Naive B cell (primary cell): Measurements from ENCODE around the gene ABCB8. TPM values are rescaled to one million over a fixed set of nuclear protein-coding genes. Genes with fewer than 3 reads are reported as not detected.
A peak's percentile ranks its signal among the peaks of the same experiment; 100 is the strongest.

Experiments used
- ATAC-seq, 2 donors: fragments of 150-1000 bp; cut with Tn5 transposase; 2 replicates each; pipeline ENCODE4 v1.10.0; 2021; ENCODE audit warnings: low read depth in 2 of 2, mild to moderate bottlenecking in 2 of 2, moderate library complexity in 2 of 2
- DNase-seq: peaks from one replicate; pipeline ENCODE4 v3.0.0; 2022
- H3K27ac Mint-ChIP-seq, 6 donors: one replicate each; pipeline ENCODE4 v1.8.0; 2020 to 2022; ENCODE audit warnings: mild to moderate bottlenecking in 6 of 6, mixed read lengths in 6 of 6, moderate library complexity in 5 of 6, inconsistent platforms in 2 of 6
- H3K27me3 Mint-ChIP-seq, 3 donors: one replicate each; pipeline ENCODE4 v1.8.0; 2021 to 2022; ENCODE audit warnings: mixed read lengths in 3 of 3, mild to moderate bottlenecking in 1 of 3
- H3K36me3 Mint-ChIP-seq, 2 donors: one replicate each; pipeline ENCODE4 v1.8.0; 2020 to 2022; ENCODE audit warnings: mixed read lengths in 2 of 2, inconsistent platforms in 1 of 2, mild to moderate bottlenecking in 1 of 2
- H3K4me1 Mint-ChIP-seq, 3 donors: one replicate each; pipeline ENCODE4 v1.8.0; 2020 to 2022; ENCODE audit warnings: mixed read lengths in 3 of 3, inconsistent platforms in 1 of 3, mild to moderate bottlenecking in 1 of 3, moderate library complexity in 1 of 3
- H3K4me3 Mint-ChIP-seq, 8 donors: one replicate each; pipeline ENCODE4 v1.8.0; 2020 to 2022; ENCODE audit warnings: mild to moderate bottlenecking in 8 of 8, mixed read lengths in 8 of 8, moderate library complexity in 8 of 8, inconsistent platforms in 2 of 8
- H3K9me3 Mint-ChIP-seq, 7 donors: one replicate each; pipeline ENCODE4 v1.8.0; 2020 to 2022; ENCODE audit warnings: mixed read lengths in 7 of 7, mild to moderate bottlenecking in 5 of 7, inconsistent platforms in 2 of 7, moderate library complexity in 1 of 7
- polyA plus RNA-seq, 6 donors: library from polyadenylated mRNA; unstranded; fragments of 300-500 nt; fragmentation: Illumina TruSeq; gene quantifications; one replicate each; pipeline ENCODE4 v1.2.3, GENCODE V29; 2021; ENCODE audit warnings: low read depth in 6 of 6

Gene ABCB8
- polyA plus RNA-seq, 6 donors from 2014 or later: 18.4 to 32.4 (median 23.4) TPM

- no peak overlapping the region for H3K27ac Mint-ChIP-seq
- peaks cover 0 to 13% of the 10 kb centered on the region in 2 donors for H3K36me3 Mint-ChIP-seq
- no peak for ATAC-seq
- peaks cover 5 to 27% (median 23%) of the 10 kb centered on the region in 3 donors for H3K27me3 Mint-ChIP-seq
- peaks cover 0 to 6% (median 0%) of the 10 kb centered on the region in 3 donors for H3K4me1 Mint-ChIP-seq
- DNase-seq: no peak
- no peaks in the 10 kb centered on the region for H3K9me3 Mint-ChIP-seq
- H3K4me3 Mint-ChIP-seq: no peak overlapping the region
Observed at GRCh38 chr7:151048911-151049463, 20.7 kb downstream of the ABCB8 start.

- peaks cover 0 to 19% of the 10 kb centered on the region in 2 donors for H3K36me3 Mint-ChIP-seq
- H3K27ac Mint-ChIP-seq: no peak overlapping the region
- peak; percentile 35 for DNase-seq
- peaks cover 0 to 6% (median 0%) of the 10 kb centered on the region in 3 donors for H3K4me1 Mint-ChIP-seq
- no peak overlapping the region for H3K4me3 Mint-ChIP-seq
- peaks cover 5 to 28% (median 27%) of the 10 kb centered on the region in 3 donors for H3K27me3 Mint-ChIP-seq
- peak; percentile 70 to 74 for ATAC-seq
- no peaks in the 10 kb centered on the region for H3K9me3 Mint-ChIP-seq
Observed at GRCh38 chr7:151051108-151051507, 22.9 kb downstream of the ABCB8 start.

GRCh38 chr7:151053096-151053495 lies 24.8 kb downstream of the ABCB8 start:
- peaks cover 9 to 19% (median 12%) of the 10 kb centered on the region in 3 donors for H3K4me1 Mint-ChIP-seq
- no peak overlapping the region for H3K27ac Mint-ChIP-seq
- H3K4me3 Mint-ChIP-seq: no peak overlapping the region
- no peaks in the 10 kb centered on the region for H3K9me3 Mint-ChIP-seq
- peaks cover 0 to 19% of the 10 kb centered on the region in 2 donors for H3K36me3 Mint-ChIP-seq
- ATAC-seq (no peak), DNase-seq (no peak)
- peaks cover 5 to 28% (median 27%) of the 10 kb centered on the region in 3 donors for H3K27me3 Mint-ChIP-seq

- Mint-ChIP-seq H3K36me3 (peaks cover 0 to 19% of the 10 kb centered on the region in 2 donors), H3K27ac (no peak overlapping the region), H3K9me3 (no peaks in the 10 kb centered on the region), H3K4me1 (peaks cover 12 to 25% (median 18%) of the 10 kb centered on the region in 3 donors), H3K27me3 (peaks cover 5 to 28% (median 27%) of the 10 kb centered on the region in 3 donors), H3K4me3 (no peak overlapping the region)
- ATAC-seq (no peak), DNase-seq (no peak)
Observed at GRCh38 chr7:151053751-151054150, 25.5 kb downstream of the ABCB8 start.

DNA sequence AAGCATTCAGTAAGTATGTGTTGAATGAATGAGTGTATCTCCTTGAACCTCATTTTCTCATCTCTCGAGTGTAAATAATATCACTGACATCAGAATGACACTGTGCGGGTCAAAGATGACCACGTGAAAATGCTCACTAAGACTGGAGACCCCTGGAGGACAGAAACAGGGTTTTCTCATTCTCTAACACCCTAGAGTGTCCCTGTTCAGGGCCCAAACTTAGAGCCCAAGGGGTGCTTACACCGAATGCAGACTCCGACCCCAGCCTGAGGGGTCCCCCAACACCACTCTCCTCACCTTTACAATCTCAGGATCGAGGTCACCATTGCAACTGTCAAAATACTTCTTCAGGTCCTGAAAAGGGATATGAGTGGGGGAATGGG lies 28.0 kb downstream of the ABCB8 start:
- H3K27me3 Mint-ChIP-seq: peaks cover 5 to 19% (median 16%) of the 10 kb centered on the region in 3 donors
- H3K4me1 Mint-ChIP-seq: peaks cover 24 to 37% (median 35%) of the 10 kb centered on the region in 3 donors
- ATAC-seq (no peak), DNase-seq (no peak)
- peak overlapping the region in 2 of 6 donors; percentile 19 to 37 for H3K27ac Mint-ChIP-seq
- H3K36me3 Mint-ChIP-seq: peaks cover 0 to 19% of the 10 kb centered on the region in 2 donors
- no peaks in the 10 kb centered on the region for H3K9me3 Mint-ChIP-seq
- peak overlapping the region; percentile 9 to 97 (median 93) for H3K4me3 Mint-ChIP-seq

GRCh38 chr7:151056666-151057505 lies 28.6 kb downstream of the ABCB8 start:
- H3K27me3 Mint-ChIP-seq: peaks cover 5 to 19% (median 10%) of the 10 kb centered on the region in 3 donors
- peaks cover 0 to 19% of the 10 kb centered on the region in 2 donors for H3K36me3 Mint-ChIP-seq
- ATAC-seq (no peak), DNase-seq (no peak)
- peaks cover 30 to 43% (median 41%) of the 10 kb centered on the region in 3 donors for H3K4me1 Mint-ChIP-seq
- H3K27ac Mint-ChIP-seq: peak overlapping the region in 4 of 6 donors; percentile 52 to 92 (median 79)
- no peaks in the 10 kb centered on the region for H3K9me3 Mint-ChIP-seq
- peak overlapping the region; percentile 90 to 97 (median 95) for H3K4me3 Mint-ChIP-seq

GRCh38 chr7:151057506-151057988 lies 29.3 kb downstream of the ABCB8 start, which contains the start of gene CDK5:
CDK5 (minus strand) TSS chr7:151057897; CDS start chr7:151057848, 49 bp downstream.
- Mint-ChIP-seq H3K36me3 (peaks cover 0 to 15% of the 10 kb centered on the region in 2 donors), H3K4me3 (peak within 1 kb of the TSS; percentile 90 to 97 (median 95)), H3K27ac (peak within 1 kb of the TSS; percentile 87 to 98 (median 95)), H3K4me1 (peaks cover 32 to 43% (median 40%) of the 10 kb centered on the region in 3 donors), H3K27me3 (peaks cover 3 to 14% (median 3%) of the 10 kb centered on the region in 3 donors), H3K9me3 (no peaks in the 10 kb centered on the region)
- ATAC-seq: peak; percentile 3 to 4
- no peak for DNase-seq

DNA sequence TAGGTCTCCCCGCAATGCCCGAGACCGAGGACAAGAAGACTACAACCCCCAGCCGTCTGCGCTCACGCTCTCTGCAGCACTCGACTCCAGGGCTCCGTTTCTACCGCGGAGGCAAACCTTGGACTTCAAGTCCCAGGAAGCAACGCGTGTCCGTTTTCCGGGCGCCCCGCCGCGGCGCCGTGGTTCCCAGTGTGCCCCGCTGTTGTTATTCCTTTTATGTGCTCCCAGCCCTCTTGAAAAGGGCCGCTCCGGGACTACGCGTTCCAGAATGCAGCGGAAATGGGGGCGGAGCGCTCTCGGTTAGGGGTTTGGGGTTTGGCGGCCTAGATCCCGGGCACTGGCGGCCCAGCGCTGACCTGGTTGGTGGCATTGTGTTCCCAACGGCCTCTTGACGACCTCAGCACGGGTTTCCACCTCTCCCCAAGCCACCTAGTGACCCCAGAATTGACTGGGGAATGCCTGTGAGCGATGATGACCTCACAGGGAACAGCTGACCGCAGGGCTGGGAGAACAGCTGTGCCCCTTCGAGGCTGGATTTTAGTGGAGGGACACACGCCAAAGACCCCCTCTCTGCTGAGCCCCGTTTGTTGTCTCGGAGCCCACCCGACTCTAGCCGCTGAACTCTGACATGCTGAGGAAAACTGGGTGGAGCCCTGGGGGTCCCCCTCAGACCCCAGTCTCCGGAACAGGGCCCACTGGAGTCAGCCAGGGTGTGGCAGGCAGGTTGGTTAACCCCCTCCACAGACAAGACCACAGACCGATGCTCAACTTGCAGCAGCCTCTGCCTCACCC lies 29.9 kb downstream of the ABCB8 start:
- H3K9me3 Mint-ChIP-seq: no peaks in the 10 kb centered on the region
- ATAC-seq (peak; percentile 88 to 92), DNase-seq (peak; percentile 94)
- peak overlapping the region; percentile 87 to 98 (median 95) for H3K27ac Mint-ChIP-seq
- H3K4me1 Mint-ChIP-seq: peaks cover 32 to 43% (median 37%) of the 10 kb centered on the region in 3 donors
- H3K4me3 Mint-ChIP-seq: peak overlapping the region; percentile 90 to 97 (median 95)
- H3K27me3 Mint-ChIP-seq: peaks cover 0 to 8% (median 0%) of the 10 kb centered on the region in 3 donors
- H3K36me3 Mint-ChIP-seq: peaks cover 0 to 8% of the 10 kb centered on the region in 2 donors

DNA sequence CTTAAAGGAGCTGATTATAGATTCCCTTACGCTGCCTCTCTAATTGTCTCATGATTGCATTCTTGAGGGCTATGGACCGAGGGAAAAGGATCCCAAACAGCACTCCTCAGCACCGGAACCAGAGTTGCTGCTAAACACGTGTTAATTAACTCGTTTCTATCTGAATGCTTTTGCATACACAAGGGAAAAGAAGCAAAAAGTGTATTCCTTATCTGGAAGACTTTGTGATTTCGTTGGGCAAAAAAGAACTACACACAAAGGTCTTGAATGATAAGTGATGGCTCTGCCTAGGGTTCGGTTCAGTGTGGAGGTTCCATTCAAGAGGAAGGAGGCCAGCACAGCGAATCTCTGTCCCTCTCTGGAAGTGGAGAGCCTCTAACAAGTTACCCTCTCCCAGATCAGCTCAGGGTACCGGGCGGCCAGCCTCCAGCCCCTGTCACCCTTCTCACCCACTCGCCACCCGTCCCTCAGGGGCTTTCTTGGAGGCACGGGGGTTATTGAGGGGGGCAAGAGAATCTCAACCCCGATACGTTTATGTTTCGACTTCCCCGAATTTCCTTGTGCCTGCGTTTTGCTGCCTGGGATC lies 30.6 kb downstream of the ABCB8 start:
- H3K4me3 Mint-ChIP-seq: peak overlapping the region; percentile 90 to 97 (median 95)
- peaks cover 32 to 50% (median 39%) of the 10 kb centered on the region in 3 donors for H3K4me1 Mint-ChIP-seq

GRCh38 chr7:151059367-151060112 lies 31.3 kb downstream of the ABCB8 start, which contains the start of gene SLC4A2:
SLC4A2 (plus strand) TSS chr7:151059589; CDS start chr7:151061988, 2,399 bp downstream.
- Mint-ChIP-seq H3K4me1 (peaks cover 32 to 53% (median 39%) of the 10 kb centered on the region in 3 donors), H3K9me3 (no peaks in the 10 kb centered on the region), H3K27ac (peak within 1 kb of the TSS; percentile 87 to 98 (median 96)), H3K36me3 (peaks cover 0 to 4% of the 10 kb centered on the region in 2 donors), H3K4me3 (peak within 1 kb of the TSS; percentile 90 to 97 (median 95)), H3K27me3 (peaks cover 0 to 3% (median 0%) of the 10 kb centered on the region in 3 donors)
- ATAC-seq: peak; percentile 32 to 37
- peak; percentile 81 for DNase-seq

More for the DNA sequence above, 30.6 kb downstream of the ABCB8 start:
- DNase-seq: no peak
- H3K36me3 Mint-ChIP-seq: peaks cover 0 to 6% of the 10 kb centered on the region in 2 donors
- H3K27ac Mint-ChIP-seq: peak overlapping the region; percentile 87 to 98 (median 95)
- no peak for ATAC-seq
- peaks cover 0 to 6% (median 0%) of the 10 kb centered on the region in 3 donors for H3K27me3 Mint-ChIP-seq
- no peaks in the 10 kb centered on the region for H3K9me3 Mint-ChIP-seq

GRCh38 chr7:151060113-151060415 lies 31.8 kb downstream of the ABCB8 start:
- no peaks in the 10 kb centered on the region for H3K9me3 Mint-ChIP-seq
- no peaks in the 10 kb centered on the region for H3K27me3 Mint-ChIP-seq
- H3K36me3 Mint-ChIP-seq: no peaks in the 10 kb centered on the region
- peak overlapping the region; percentile 88 to 97 (median 92) for H3K4me3 Mint-ChIP-seq
- ATAC-seq: no peak
- peak overlapping the region in 4 of 6 donors; percentile 39 to 87 (median 64) for H3K27ac Mint-ChIP-seq
- H3K4me1 Mint-ChIP-seq: peaks cover 32 to 53% (median 39%) of the 10 kb centered on the region in 3 donors
- DNase-seq: no peak
